ENCODE measurements around the gene ARHGAP15.

ARHGAP15 gene

GRCh38 chr2:143807192-143807591 lies 678.0 kb downstream of the ARHGAP15 start:
- Histone ChIP-seq H3K9ac (no peak overlapping the region), H3K4me1 (ENCODE audit: low read depth, poor library complexity, severe bottlenecking) (no peaks in the 10 kb centered on the region)

GRCh38 chr2:143807671-143808070 lies 678.5 kb downstream of the ARHGAP15 start:
- H4K20me1 ChIP-seq (ENCODE audit: insufficient read depth) = no peaks in the 10 kb centered on the region
- no peak overlapping the region for H3K4me3 ChIP-seq (IDR thresholded peaks at IDR 0.05; ENCODE audit: insufficient read depth, low read depth, low read length)
- no peaks in the 10 kb centered on the region for H3K79me2 ChIP-seq (ENCODE audit: insufficient read depth, low read depth)
- H3K27me3 ChIP-seq (ENCODE audit: insufficient read depth, low read depth) = no peaks in the 10 kb centered on the region
- H3K36me3 ChIP-seq (ENCODE audit: insufficient read depth) = no peaks in the 10 kb centered on the region
- H3K9ac ChIP-seq = no peak overlapping the region
- H3K4me2 ChIP-seq = no peak overlapping the region
- H3K27ac ChIP-seq = no peak overlapping the region
- H2AFZ ChIP-seq (ENCODE audit: low read depth) = no peak overlapping the region
- no peaks in the 10 kb centered on the region for H3K4me1 ChIP-seq (ENCODE audit: low read depth, poor library complexity, severe bottlenecking)
- no peak for TF ChIP-seq CTCF (conservative IDR thresholded peaks at IDR 0.05; ENCODE audit: low read depth, low read length)

More at GRCh38 chr2:143807192-143807591, 678.0 kb downstream of the ARHGAP15 start:
- Histone ChIP-seq H3K4me3 (IDR thresholded peaks at IDR 0.05; ENCODE audit: insufficient read depth, low read depth, low read length) (no peak overlapping the region), H3K27ac (no peak overlapping the region), H2AFZ (ENCODE audit: low read depth) (no peak overlapping the region), H3K4me2 (no peak overlapping the region), H4K20me1 (ENCODE audit: insufficient read depth) (no peaks in the 10 kb centered on the region), H3K79me2 (ENCODE audit: insufficient read depth, low read depth) (no peaks in the 10 kb centered on the region), H3K36me3 (ENCODE audit: insufficient read depth) (no peaks in the 10 kb centered on the region), H3K27me3 (ENCODE audit: insufficient read depth, low read depth) (no peaks in the 10 kb centered on the region)
- TF ChIP-seq CTCF (conservative IDR thresholded peaks at IDR 0.05; ENCODE audit: low read depth, low read length) = no peak

GRCh38 chr2:143808166-143808565 lies 678.9 kb downstream of the ARHGAP15 start:
- no peak overlapping the region for H2AFZ ChIP-seq (ENCODE audit: low read depth)
- no peak overlapping the region for H3K27ac ChIP-seq
- H3K79me2 ChIP-seq (ENCODE audit: insufficient read depth, low read depth) = no peaks in the 10 kb centered on the region
- H4K20me1 ChIP-seq (ENCODE audit: insufficient read depth) = no peaks in the 10 kb centered on the region
- no peaks in the 10 kb centered on the region for H3K27me3 ChIP-seq (ENCODE audit: insufficient read depth, low read depth)
- H3K4me3 ChIP-seq (IDR thresholded peaks at IDR 0.05; ENCODE audit: insufficient read depth, low read depth, low read length) = no peak overlapping the region
- H3K4me2 ChIP-seq = no peak overlapping the region
- no peaks in the 10 kb centered on the region for H3K4me1 ChIP-seq (ENCODE audit: low read depth, poor library complexity, severe bottlenecking)
- no peak overlapping the region for H3K9ac ChIP-seq
- no peaks in the 10 kb centered on the region for H3K36me3 ChIP-seq (ENCODE audit: insufficient read depth)
- TF ChIP-seq CTCF (conservative IDR thresholded peaks at IDR 0.05; ENCODE audit: low read depth, low read length) = no peak

GRCh38 chr2:143815082-143815481 lies 685.9 kb downstream of the ARHGAP15 start:
- TF ChIP-seq CTCF (conservative IDR thresholded peaks at IDR 0.05; ENCODE audit: low read depth, low read length) = no peak
- Histone ChIP-seq H3K4me2 (no peak overlapping the region), H3K27ac (no peak overlapping the region), H3K4me3 (IDR thresholded peaks at IDR 0.05; ENCODE audit: insufficient read depth, low read depth, low read length) (no peak overlapping the region), H3K79me2 (ENCODE audit: insufficient read depth, low read depth) (no peaks in the 10 kb centered on the region), H4K20me1 (ENCODE audit: insufficient read depth) (no peaks in the 10 kb centered on the region), H3K36me3 (ENCODE audit: insufficient read depth) (no peaks in the 10 kb centered on the region), H3K4me1 (ENCODE audit: low read depth, poor library complexity, severe bottlenecking) (no peaks in the 10 kb centered on the region), H2AFZ (ENCODE audit: low read depth) (no peak overlapping the region), H3K27me3 (ENCODE audit: insufficient read depth, low read depth) (no peaks in the 10 kb centered on the region), H3K9ac (no peak overlapping the region)

Measured in KMS-11 (cell line).